Mesenchymal stem cell (in vitro differentiated cells and primary cell): ENCODE data around the gene ZRANB1.

Source experiments
- DNase-seq: peaks from one replicate; pipeline ENCODE4 v3.0.0-alpha.2; 2013
- H2AFZ ChIP-seq: one replicate; pipeline ENCODE4 v1.6.1; 2013; ENCODE audit warnings: low read depth, mild to moderate bottlenecking, control low read depth, inconsistent platforms, low read length, moderate library complexity
- H2AK5ac ChIP-seq: 2 replicates; pipeline ENCODE4 v1.6.1; 2013; ENCODE audit warnings: low read length, moderate library complexity, mild to moderate bottlenecking, inconsistent platforms; ENCODE audit not compliant: severe bottlenecking
- H2BK120ac ChIP-seq: one replicate; pipeline ENCODE4 v1.6.1; 2013; ENCODE audit warnings: low read depth, mild to moderate bottlenecking, inconsistent platforms, low read length, moderate library complexity
- H2BK12ac ChIP-seq, 2 experiments: one replicate each; pipeline ENCODE4 v1.6.1; 2013; ENCODE audit warnings: inconsistent platforms in 2 of 2, low read length in 2 of 2, mild to moderate bottlenecking in 2 of 2, moderate library complexity in 2 of 2, control low read depth in 1 of 2
- H2BK15ac ChIP-seq: one replicate; pipeline ENCODE4 v1.6.1; 2013; ENCODE audit warnings: mild to moderate bottlenecking, low read depth, inconsistent platforms; ENCODE audit not compliant: poor library complexity, severe bottlenecking
- H2BK5ac ChIP-seq: 2 replicates; pipeline ENCODE4 v1.6.1; 2013; ENCODE audit warnings: low read depth, mild to moderate bottlenecking, low read length, control low read depth, inconsistent platforms; ENCODE audit not compliant: poor library complexity, severe bottlenecking
- H3K14ac ChIP-seq, 2 experiments: one replicate each; pipeline ENCODE4 v1.6.1; 2013; ENCODE audit warnings: inconsistent platforms in 2 of 2, low read length in 2 of 2, control low read depth in 1 of 2, mild to moderate bottlenecking in 1 of 2, moderate library complexity in 1 of 2
- H3K18ac ChIP-seq, 2 experiments: one replicate each; pipeline ENCODE4 v1.6.1; 2013; ENCODE audit warnings: inconsistent platforms in 2 of 2, low read length in 2 of 2, control low read depth in 1 of 2, low read depth in 1 of 2, mild to moderate bottlenecking in 1 of 2
- H3K23ac ChIP-seq, 2 experiments: one replicate each; pipeline ENCODE4 v1.6.1; 2013; ENCODE audit warnings: inconsistent platforms in 2 of 2, low read length in 2 of 2, mild to moderate bottlenecking in 2 of 2, moderate library complexity in 2 of 2, control low read depth in 1 of 2
- H3K27ac ChIP-seq: 2 replicates; pipeline ENCODE4 v1.5.1; 2013; ENCODE audit warnings: mild to moderate bottlenecking, moderate library complexity, low read length, control low read depth, inconsistent platforms; ENCODE audit not compliant: poor library complexity, severe bottlenecking
- H3K27me3 ChIP-seq, 2 experiments: 2 replicates each; pipeline versions ENCODE4 v1.6.1 to v1.7.0; 2013; ENCODE audit warnings: low read length in 2 of 2, mild to moderate bottlenecking in 2 of 2, moderate library complexity in 2 of 2, control low read depth in 1 of 2, inconsistent platforms in 1 of 2; ENCODE audit not compliant: control insufficient read depth in 1 of 2, insufficient read depth in 1 of 2
- H3K36me3 ChIP-seq, 2 experiments: 2 replicates each; pipeline versions ENCODE4 v1.6.1 to v1.7.0; 2013; ENCODE audit warnings: low read length in 2 of 2, control low read depth in 1 of 2, inconsistent platforms in 1 of 2, low read depth in 1 of 2, mild to moderate bottlenecking in 1 of 2; ENCODE audit not compliant: insufficient read depth in 2 of 2, control insufficient read depth in 1 of 2
- H3K4ac ChIP-seq, 2 experiments: one replicate each; pipeline ENCODE4 v1.6.1; 2013; ENCODE audit warnings: inconsistent platforms in 2 of 2, low read length in 2 of 2, mild to moderate bottlenecking in 2 of 2, moderate library complexity in 2 of 2, control low read depth in 1 of 2, low read depth in 1 of 2
- H3K4me1 ChIP-seq: 2 replicates; pipeline ENCODE4 v1.6.1; 2013; ENCODE audit warnings: low read depth, low read length, control low read depth; ENCODE audit not compliant: control insufficient read depth, insufficient read depth
- H3K4me2 ChIP-seq: 2 replicates; pipeline ENCODE4 v1.6.1; 2013; ENCODE audit warnings: low read length, mild to moderate bottlenecking, inconsistent platforms; ENCODE audit not compliant: poor library complexity, severe bottlenecking
- H3K4me3 ChIP-seq, 2 experiments: 2 replicates each; pipeline versions ENCODE4 v1.5.1 to v1.7.0; 2013; ENCODE audit warnings: low read length in 2 of 2, mild to moderate bottlenecking in 2 of 2, control low read depth in 1 of 2, low read depth in 1 of 2; ENCODE audit not compliant: insufficient read depth in 1 of 2
- H3K79me1 ChIP-seq: replicated peaks from 2 replicates; pipeline ENCODE4 v1.6.1; 2013; ENCODE audit warnings: mild to moderate bottlenecking, control low read depth, low read length, inconsistent platforms; ENCODE audit not compliant: poor library complexity, severe bottlenecking
- H3K9ac ChIP-seq: 2 replicates; pipeline ENCODE4 v1.7.0; 2013; ENCODE audit warnings: mild to moderate bottlenecking, low read length, moderate library complexity
- H3K9me3 ChIP-seq: 2 replicates; pipeline ENCODE4 v1.7.0; 2013; ENCODE audit warnings: mild to moderate bottlenecking, low read length; ENCODE audit not compliant: control insufficient read depth
- H4K8ac ChIP-seq: one replicate; pipeline ENCODE4 v1.6.1; 2013; ENCODE audit warnings: inconsistent platforms, mild to moderate bottlenecking, low read length, moderate library complexity
- H4K91ac ChIP-seq: one replicate; pipeline ENCODE4 v1.6.1; 2013; ENCODE audit warnings: mild to moderate bottlenecking, low read length, inconsistent platforms
- WGBS: methylation state at CpG from one replicate; pipeline ENCODE4 v1.1.7; 2013; ENCODE audit warnings: mixed read lengths; 5-methylcytosine and 5-hydroxymethylcytosine counted together

ZRANB1 gene

DNA sequence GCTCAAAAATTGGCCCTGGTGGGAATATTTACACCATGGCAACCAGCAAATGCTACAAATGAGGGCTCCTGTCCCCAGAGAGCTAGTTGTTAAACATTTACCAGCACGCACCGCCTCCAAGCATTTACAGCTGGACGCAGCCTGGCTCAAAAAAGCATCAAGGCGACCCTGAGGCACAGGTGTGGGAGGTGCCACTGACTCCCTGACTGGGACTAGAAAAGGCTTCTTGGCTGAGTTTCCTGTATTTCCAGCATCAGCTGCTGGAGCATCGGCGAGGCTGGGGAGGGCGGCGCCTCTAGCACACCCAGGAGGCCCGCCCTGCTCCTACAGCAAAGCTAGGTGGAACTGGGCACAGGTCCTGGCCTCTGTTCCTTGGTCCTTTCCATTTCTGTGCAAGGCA is 43.5 kb upstream of the ZRANB1 start:
- no peak overlapping the region for H2BK15ac ChIP-seq
- no peak overlapping the region for H3K27ac ChIP-seq
- H3K23ac ChIP-seq = no peak overlapping the region
- no peak overlapping the region for H3K14ac ChIP-seq
- H3K36me3 ChIP-seq = no peaks in the 10 kb centered on the region
- no peak overlapping the region for H2BK12ac ChIP-seq
- H4K91ac ChIP-seq = no peak overlapping the region
- no peak overlapping the region for H2BK5ac ChIP-seq
- no peak for DNase-seq
- no peak overlapping the region for H2BK120ac ChIP-seq
- no peak overlapping the region for H3K4me2 ChIP-seq
- no peak overlapping the region for H3K18ac ChIP-seq
- H2AK5ac ChIP-seq = no peak overlapping the region
- H4K8ac ChIP-seq = no peak overlapping the region
- no peak overlapping the region for H3K4ac ChIP-seq
- no peak overlapping the region for H3K9ac ChIP-seq
- H3K79me1 ChIP-seq = no peaks in the 10 kb centered on the region
- H3K9me3 ChIP-seq = no peaks in the 10 kb centered on the region
- no peak overlapping the region for H3K4me3 ChIP-seq
- WGBS = 83% methylated on average over 9 of the region's 9 CpGs
- H2AFZ ChIP-seq = no peak overlapping the region
- peaks cover 6% of the 10 kb centered on the region for H3K4me1 ChIP-seq
- peaks cover 10 to 11% of the 10 kb centered on the region in 2 experiments for H3K27me3 ChIP-seq

- H3K9me3 ChIP-seq = no peaks in the 10 kb centered on the region
- H3K4me1 ChIP-seq = peaks cover 6% of the 10 kb centered on the region
- H2AFZ ChIP-seq = peak overlapping the region; percentile 56
- H3K9ac ChIP-seq = no peak overlapping the region
- H3K79me1 ChIP-seq = no peaks in the 10 kb centered on the region
- H3K23ac ChIP-seq = no peak overlapping the region
- peak overlapping the region; percentile 21 for H3K18ac ChIP-seq
- no peak overlapping the region for H3K4ac ChIP-seq
- H2BK120ac ChIP-seq = peak overlapping the region; percentile 49
- H4K8ac ChIP-seq = no peak overlapping the region
- no peak overlapping the region for H2BK12ac ChIP-seq
- H3K36me3 ChIP-seq = no peaks in the 10 kb centered on the region
- 91% methylated on average over 9 of the region's 11 CpGs for WGBS
- H3K27ac ChIP-seq = no peak overlapping the region
- no peak overlapping the region for H3K14ac ChIP-seq
- H2BK15ac ChIP-seq = no peak overlapping the region
- no peak overlapping the region for H2BK5ac ChIP-seq
- H4K91ac ChIP-seq = no peak overlapping the region
- no peak for DNase-seq
- H3K4me3 ChIP-seq = peak overlapping the region in 1 of 2 experiments; percentile 7
- no peak overlapping the region for H2AK5ac ChIP-seq
- H3K4me2 ChIP-seq = no peak overlapping the region
- H3K27me3 ChIP-seq = peaks cover 10 to 11% of the 10 kb centered on the region in 2 experiments
These were observed 42.8 kb upstream of the ZRANB1 start for GRCh38 chr10:124899151-124899550.

DNA sequence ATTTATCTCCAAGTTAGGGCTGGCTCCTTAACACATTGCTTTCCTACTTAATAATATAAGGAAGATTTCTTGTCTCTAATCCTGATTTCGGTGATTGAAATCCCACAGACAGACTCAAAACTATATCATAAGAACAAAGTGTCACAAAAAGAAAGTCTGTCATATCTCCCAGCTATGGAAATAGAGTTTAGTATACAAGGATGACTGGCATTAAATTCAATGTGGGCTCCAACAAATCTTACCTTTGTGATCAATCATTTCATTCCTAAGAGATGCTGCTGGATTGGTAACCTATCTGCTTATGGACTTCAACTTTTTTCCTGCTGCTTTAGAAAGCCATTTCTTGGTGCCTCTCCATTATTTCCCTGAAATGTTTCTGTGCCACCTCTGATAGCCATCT is 39.5 kb upstream of the ZRANB1 start:
- Histone ChIP-seq H4K8ac (no peak overlapping the region), H3K79me1 (no peaks in the 10 kb centered on the region), H3K36me3 (no peaks in the 10 kb centered on the region), H2AK5ac (no peak overlapping the region), H3K9me3 (no peaks in the 10 kb centered on the region), H3K18ac (no peak overlapping the region), H2BK5ac (no peak overlapping the region), H3K9ac (no peak overlapping the region), H3K4me1 (peaks cover 11% of the 10 kb centered on the region), H2BK12ac (no peak overlapping the region), H2BK120ac (no peak overlapping the region), H3K4ac (no peak overlapping the region), H3K4me2 (no peak overlapping the region), H3K27ac (no peak overlapping the region), H2AFZ (no peak overlapping the region), H3K4me3 (no peak overlapping the region), H3K14ac (no peak overlapping the region), H3K27me3 (peaks cover 6 to 11% of the 10 kb centered on the region in 2 experiments), H3K23ac (no peak overlapping the region), H2BK15ac (no peak overlapping the region), H4K91ac (no peak overlapping the region)
- DNase-seq = no peak
- no CpG with 5 or more reads among the region's 1 CpG for WGBS

- no peak for DNase-seq
- H2AK5ac ChIP-seq = no peak overlapping the region
- no peak overlapping the region for H3K4me3 ChIP-seq
- H3K9ac ChIP-seq = no peak overlapping the region
- H2BK120ac ChIP-seq = no peak overlapping the region
- no peak overlapping the region for H4K8ac ChIP-seq
- no peak overlapping the region for H2BK5ac ChIP-seq
- H3K4ac ChIP-seq = no peak overlapping the region
- no peak overlapping the region for H3K4me2 ChIP-seq
- peaks cover 6 to 11% of the 10 kb centered on the region in 2 experiments for H3K27me3 ChIP-seq
- no peak overlapping the region for H3K23ac ChIP-seq
- H3K27ac ChIP-seq = no peak overlapping the region
- H3K4me1 ChIP-seq = peaks cover 14% of the 10 kb centered on the region
- H3K36me3 ChIP-seq = no peaks in the 10 kb centered on the region
- H3K18ac ChIP-seq = no peak overlapping the region
- H2BK12ac ChIP-seq = no peak overlapping the region
- no peak overlapping the region for H3K14ac ChIP-seq
- H4K91ac ChIP-seq = peak overlapping the region; percentile 28
- 58% methylated on average over 2 of the region's 2 CpGs for WGBS
- H3K9me3 ChIP-seq = no peaks in the 10 kb centered on the region
- H2AFZ ChIP-seq = no peak overlapping the region
- no peak overlapping the region for H2BK15ac ChIP-seq
- no peaks in the 10 kb centered on the region for H3K79me1 ChIP-seq
These were observed 38.8 kb upstream of the ZRANB1 start for GRCh38 chr10:124903111-124903510.
